Calu3 (cell line): Measurements from ENCODE around the gene PARM1. TPM values are rescaled to one million over a fixed set of nuclear protein-coding genes. Genes with fewer than 3 reads are reported as not detected.

ENCODE experiments used
- BruUV-seq: library from RNA; stranded (reverse); fragments of 400-500 nt; replicated peaks from 2 replicates; lab custom pipeline; 2021; lab: Mats Ljungman, UMichigan
- CTCF ChIA-PET: fragments of 300-600 bp; sonication (Branson Sonifier 250); formaldehyde crosslinking; loops from one replicate; lab custom pipeline; 2022; ENCODE audit warnings: antibody characterized with exemption; lab: Charles Lee
- DNase-seq: peaks from one replicate; pipeline ENCODE4 v3.0.0; 2022
- H3K27ac Mint-ChIP-seq: one replicate; pipeline ENCODE4 v1.8.0; 2022; ENCODE audit warnings: mixed read lengths; ENCODE audit not compliant: unreplicated experiment
- H3K27me3 Mint-ChIP-seq: one replicate; pipeline ENCODE4 v1.8.0; 2022; ENCODE audit warnings: mixed read lengths; ENCODE audit not compliant: unreplicated experiment
- H3K36me3 Mint-ChIP-seq: one replicate; pipeline ENCODE4 v1.8.0; 2022; ENCODE audit warnings: mild to moderate bottlenecking, moderate library complexity, mixed read lengths; ENCODE audit not compliant: insufficient read depth, unreplicated experiment
- H3K4me1 Mint-ChIP-seq: one replicate; pipeline ENCODE4 v1.8.0; 2022; ENCODE audit warnings: mild to moderate bottlenecking, low read depth, mixed read lengths; ENCODE audit not compliant: unreplicated experiment
- H3K4me3 Mint-ChIP-seq: one replicate; pipeline ENCODE4 v1.8.0; 2022; ENCODE audit warnings: mild to moderate bottlenecking, low read depth, moderate library complexity, mixed read lengths; ENCODE audit not compliant: unreplicated experiment
- H3K9me3 Mint-ChIP-seq: one replicate; pipeline ENCODE4 v1.8.0; 2022; ENCODE audit warnings: low read depth, mixed read lengths; ENCODE audit not compliant: unreplicated experiment
- intact Hi-C: fragments of 100-400 bp; cut with micrococcal nuclease; formaldehyde crosslinking; loops from one replicate; pipeline ENCODE4 v1.10.0; 2022; ENCODE audit not compliant: unreplicated experiment
- total RNA-seq: library from RNA; stranded (reverse); gene quantifications from 2 replicates; pipeline ENCODE4 v1.2.3, GENCODE V29; 2022
- TF ChIP-seq, protein P1 (sequence below): fragments of 200-600 bp; IDR thresholded peaks from one replicate; pipeline ENCODE4 v1.8.0; 2022; ENCODE audit warnings: antibody characterized with exemption; ENCODE audit not compliant: unreplicated experiment

PARM1 gene
- total RNA-seq, 1 experiment from 2014 or later, result 4.4 TPM

- Mint-ChIP-seq H3K27me3 (no peaks in the 10 kb centered on the region), H3K9me3 (peaks cover 2% of the 10 kb centered on the region), H3K27ac (no peak overlapping the region), H3K36me3 (peaks cover 3% of the 10 kb centered on the region), H3K4me1 (peaks cover 30% of the 10 kb centered on the region), H3K4me3 (no peak overlapping the region)
- intact Hi-C loops, result no loop called here
- BruUV-seq, result no TSS peak
- TF ChIP-seq, protein P1, sequence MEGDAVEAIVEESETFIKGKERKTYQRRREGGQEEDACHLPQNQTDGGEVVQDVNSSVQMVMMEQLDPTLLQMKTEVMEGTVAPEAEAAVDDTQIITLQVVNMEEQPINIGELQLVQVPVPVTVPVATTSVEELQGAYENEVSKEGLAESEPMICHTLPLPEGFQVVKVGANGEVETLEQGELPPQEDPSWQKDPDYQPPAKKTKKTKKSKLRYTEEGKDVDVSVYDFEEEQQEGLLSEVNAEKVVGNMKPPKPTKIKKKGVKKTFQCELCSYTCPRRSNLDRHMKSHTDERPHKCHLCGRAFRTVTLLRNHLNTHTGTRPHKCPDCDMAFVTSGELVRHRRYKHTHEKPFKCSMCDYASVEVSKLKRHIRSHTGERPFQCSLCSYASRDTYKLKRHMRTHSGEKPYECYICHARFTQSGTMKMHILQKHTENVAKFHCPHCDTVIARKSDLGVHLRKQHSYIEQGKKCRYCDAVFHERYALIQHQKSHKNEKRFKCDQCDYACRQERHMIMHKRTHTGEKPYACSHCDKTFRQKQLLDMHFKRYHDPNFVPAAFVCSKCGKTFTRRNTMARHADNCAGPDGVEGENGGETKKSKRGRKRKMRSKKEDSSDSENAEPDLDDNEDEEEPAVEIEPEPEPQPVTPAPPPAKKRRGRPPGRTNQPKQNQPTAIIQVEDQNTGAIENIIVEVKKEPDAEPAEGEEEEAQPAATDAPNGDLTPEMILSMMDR, result no peak
- no peak for DNase-seq
- CTCF ChIA-PET, result no interaction called here
Observed at GRCh38 chr4:74950200-74950599, 17.3 kb downstream of the PARM1 start.

- BruUV-seq, result no TSS peak
- intact Hi-C loops, result no loop called here
- Mint-ChIP-seq H3K36me3 (peaks cover 3% of the 10 kb centered on the region), H3K27ac (no peak overlapping the region), H3K27me3 (no peaks in the 10 kb centered on the region), H3K4me1 (peaks cover 29% of the 10 kb centered on the region), H3K9me3 (peaks cover 2% of the 10 kb centered on the region), H3K4me3 (no peak overlapping the region)
- no peak for DNase-seq
- CTCF ChIA-PET, result no interaction called here
- TF ChIP-seq, protein P1, result no peak
Observed at GRCh38 chr4:74950882-74951281, 18.0 kb downstream of the PARM1 start.

GRCh38 chr4:74953647-74954046 lies 20.7 kb downstream of the PARM1 start:
- no peak for DNase-seq
- no peak overlapping the region for H3K27ac Mint-ChIP-seq
- H3K36me3 Mint-ChIP-seq, result no peaks in the 10 kb centered on the region
- no peaks in the 10 kb centered on the region for H3K27me3 Mint-ChIP-seq
- intact Hi-C loops, result no loop called here
- no peak overlapping the region for H3K4me3 Mint-ChIP-seq
- TF ChIP-seq, protein P1, result no peak
- CTCF ChIA-PET, result interaction anchor here (1.5 kb wide), 1 partner anchor 17 kb away, joined by 3 read pairs; no protein-coding TSS in a partner anchor
- H3K9me3 Mint-ChIP-seq, result peaks cover 2% of the 10 kb centered on the region
- BruUV-seq, result no TSS peak
- H3K4me1 Mint-ChIP-seq, result peaks cover 1% of the 10 kb centered on the region

DNA sequence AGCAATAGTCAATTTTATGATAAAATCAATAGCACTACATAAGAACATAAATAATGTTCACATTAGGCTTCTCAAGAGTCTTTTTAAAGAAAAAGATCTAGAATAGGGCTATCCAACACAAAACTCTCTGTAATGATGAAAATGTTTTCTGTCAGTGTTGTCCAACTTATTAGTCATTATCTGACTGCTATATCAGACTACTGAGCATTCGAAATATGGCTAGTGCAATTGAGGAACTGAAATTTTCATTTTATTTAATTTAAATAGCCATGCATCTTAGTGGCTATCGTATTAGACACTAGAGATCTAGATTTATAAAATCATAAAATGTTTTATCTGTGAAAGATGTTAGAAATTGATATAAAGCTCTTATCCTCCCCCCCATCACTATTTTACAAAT lies 26.0 kb downstream of the PARM1 start:
- intact Hi-C loops, result no loop called here
- CTCF ChIA-PET, result no interaction called here
- Mint-ChIP-seq H3K9me3 (no peaks in the 10 kb centered on the region), H3K4me3 (no peak overlapping the region), H3K36me3 (no peaks in the 10 kb centered on the region), H3K4me1 (no peaks in the 10 kb centered on the region), H3K27me3 (no peaks in the 10 kb centered on the region), H3K27ac (no peak overlapping the region)
- TF ChIP-seq, protein P1, result no peak
- no peak for DNase-seq
- no TSS peak for BruUV-seq
